ENCODE results near the gene COG5.
A peak's percentile ranks its signal among the peaks of the same experiment; 100 is the strongest.
"Not testable (repeated sequence)": the region's sequence is repeated elsewhere in the genome, so short reads cannot be mapped to it uniquely, and the experiment has no call there.

COG5 gene

DNA sequence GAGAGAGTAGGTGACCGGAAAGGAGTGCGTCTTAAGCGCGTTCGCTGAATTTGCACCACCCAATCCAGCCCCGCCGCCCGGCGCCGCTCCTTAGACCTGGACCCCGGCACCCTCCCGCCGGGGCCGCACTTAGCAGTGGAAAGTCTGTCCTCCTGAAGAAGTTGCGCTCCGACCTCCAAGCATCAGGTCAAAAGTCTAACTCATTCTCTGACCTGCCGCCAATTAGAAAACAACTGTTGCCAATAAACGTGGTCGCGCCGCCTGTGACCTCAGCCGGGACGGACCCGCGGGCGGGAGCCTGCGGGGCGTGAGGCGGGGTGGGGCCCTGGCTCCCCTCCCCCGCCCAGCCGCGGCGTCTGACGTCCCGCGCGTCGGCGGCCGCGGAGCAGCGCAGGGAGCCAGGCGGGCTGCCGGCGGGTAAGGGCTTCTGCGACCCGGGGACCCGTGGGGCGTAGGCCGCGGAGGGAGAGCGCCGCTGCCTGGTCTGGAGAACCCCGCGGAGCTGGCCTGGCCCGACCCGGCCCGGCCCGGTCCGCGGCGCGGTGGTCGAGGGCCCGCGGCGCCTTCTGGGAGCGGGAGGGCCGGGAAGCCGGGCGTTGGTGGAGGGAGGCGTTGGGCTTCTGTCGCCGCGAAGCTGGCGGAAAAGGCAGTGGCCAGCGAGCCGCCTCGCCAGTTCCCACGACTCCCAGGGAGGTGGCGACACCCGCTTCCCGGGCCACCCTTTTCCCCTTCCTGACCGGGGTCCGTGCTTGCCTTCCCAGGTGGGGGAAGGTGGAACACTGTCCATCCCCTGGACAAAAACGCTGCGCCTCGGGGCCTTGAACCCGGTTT is 16.4 kb upstream of the COG5 start, which contains the start of gene BCAP29:
Gene BCAP29, plus strand, starts transcription at position 362 of the 831 bp plus-strand sequence. CDS start 527 bp downstream, outside the sequence.
- DNase-seq, result peak; percentile 60 to 72

DNA sequence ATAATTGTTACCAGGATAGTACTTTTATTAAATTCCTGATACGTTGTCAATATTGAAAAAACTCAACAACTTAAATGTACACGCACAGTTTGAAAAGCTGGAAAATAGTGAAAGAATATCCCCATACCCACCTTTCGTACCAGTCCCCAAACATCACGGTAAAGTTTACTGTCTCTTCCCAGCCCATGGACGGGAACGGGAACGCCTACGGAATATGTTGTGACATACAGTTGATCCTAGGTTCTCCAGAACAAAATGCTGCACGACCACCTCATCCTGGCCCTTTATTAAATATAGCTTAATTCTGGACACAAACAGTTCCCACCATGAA is 15.8 kb upstream of the COG5 start:
- no peak for DNase-seq

DNA sequence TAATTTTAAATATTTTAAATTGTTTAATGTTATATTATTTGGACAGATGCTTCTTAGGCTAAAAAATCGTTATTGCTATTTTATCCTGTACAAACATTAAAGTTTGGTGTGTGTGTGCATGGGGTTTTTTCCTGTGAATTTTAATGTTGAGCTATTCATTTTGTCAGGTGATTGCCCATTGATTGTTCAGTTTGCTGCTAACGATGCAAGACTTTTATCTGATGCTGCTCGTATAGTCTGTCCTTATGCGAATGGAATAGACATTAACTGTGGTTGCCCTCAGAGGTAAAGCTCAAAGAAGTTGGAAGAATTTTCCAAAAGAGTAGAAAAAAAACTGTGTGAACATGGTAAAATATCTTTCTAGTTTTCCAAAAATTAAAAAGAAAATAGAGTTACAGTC is 9.8 kb upstream of the COG5 start:
- DNase-seq, result no peak

DNA sequence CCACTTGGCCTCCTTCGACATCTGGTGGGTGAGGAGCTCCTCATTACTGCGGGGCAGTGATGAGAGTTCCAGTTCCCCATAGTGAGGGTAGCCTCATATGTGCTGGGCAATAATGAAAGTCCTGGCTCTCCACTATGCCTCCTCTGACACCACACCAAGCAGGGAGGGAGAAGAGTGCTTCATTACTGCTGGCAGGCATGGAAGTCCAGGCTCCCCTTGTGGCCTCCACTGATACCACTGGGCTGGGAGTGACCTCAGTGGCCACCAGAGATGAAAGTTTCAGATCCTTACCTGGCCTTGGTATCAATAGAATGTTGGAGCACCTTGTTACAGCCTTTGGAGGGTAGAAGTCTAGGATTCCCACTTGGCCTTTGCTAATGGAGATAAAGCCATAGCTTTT is 6.6 kb upstream of the COG5 start:
- no peak for DNase-seq

DNA sequence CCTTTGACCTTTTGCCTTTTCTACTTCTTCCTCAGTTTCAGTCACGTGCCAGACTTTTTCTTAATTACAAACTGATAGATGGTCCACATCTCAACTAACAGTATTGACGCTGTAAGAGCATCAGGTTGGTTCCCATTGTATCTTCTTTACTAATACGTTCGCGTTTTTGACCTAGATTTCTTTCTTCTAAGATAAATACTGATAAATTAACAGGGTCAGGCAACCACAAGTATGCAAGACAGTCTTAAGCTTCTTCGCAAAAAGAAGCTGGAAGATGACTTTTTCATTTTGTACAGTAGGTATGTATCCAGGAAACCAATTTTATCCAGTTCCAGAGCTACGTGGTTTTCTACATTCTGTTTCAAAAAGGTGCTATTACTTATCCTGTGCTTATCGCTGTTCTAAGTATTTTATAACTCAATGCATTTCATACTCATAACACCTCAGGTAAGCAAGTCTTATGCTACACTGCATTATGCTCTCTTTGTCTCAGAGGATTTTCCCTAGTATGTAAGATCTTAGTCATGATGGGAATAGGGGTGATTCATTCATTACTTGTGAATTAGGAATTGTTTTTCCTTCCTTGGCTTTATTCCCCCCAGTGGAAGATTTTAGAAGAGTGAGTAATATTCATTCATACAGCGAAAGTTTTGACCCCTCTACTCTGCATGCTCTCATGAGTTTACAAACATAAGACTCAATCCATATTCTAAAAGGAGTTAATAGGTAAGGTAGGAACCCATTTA is 1.0 kb upstream of the COG5 start:
- peak in 1 of 2 donors; percentile 43 for DNase-seq

DNA sequence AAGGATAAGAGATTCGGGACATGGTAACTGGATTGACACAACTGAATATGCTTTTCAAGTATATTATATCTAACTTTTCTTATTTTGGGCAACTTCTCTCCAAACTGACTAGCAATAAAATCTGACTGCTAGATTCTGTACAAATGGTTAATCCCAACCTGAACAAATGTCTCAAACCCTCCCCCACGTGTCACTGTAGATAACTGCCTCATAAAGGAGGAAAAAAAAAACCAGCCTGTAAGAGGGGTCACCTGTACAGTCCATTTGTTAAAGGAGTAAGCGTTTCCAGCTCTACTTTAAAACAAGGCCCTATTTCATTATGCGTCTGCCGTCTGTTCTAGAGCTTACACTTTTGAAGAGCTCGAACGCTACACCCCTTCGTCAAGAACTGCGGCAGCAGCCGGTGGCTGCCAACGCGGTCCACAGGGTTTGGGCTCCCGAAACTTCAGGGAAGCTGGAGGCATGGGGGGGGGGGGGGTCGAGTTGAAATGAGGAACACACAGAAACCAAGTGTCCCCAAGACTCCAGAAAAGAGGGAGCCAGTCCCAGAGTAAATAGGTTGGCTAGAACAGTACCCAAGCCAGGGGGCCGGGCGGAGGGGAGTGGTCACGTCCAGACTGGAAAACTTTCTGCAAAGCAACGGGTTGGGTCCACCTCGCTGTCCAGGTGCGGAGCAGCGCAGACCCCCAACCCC is 492 bp downstream of the COG5 start:
- DNase-seq, result no peak

DNA sequence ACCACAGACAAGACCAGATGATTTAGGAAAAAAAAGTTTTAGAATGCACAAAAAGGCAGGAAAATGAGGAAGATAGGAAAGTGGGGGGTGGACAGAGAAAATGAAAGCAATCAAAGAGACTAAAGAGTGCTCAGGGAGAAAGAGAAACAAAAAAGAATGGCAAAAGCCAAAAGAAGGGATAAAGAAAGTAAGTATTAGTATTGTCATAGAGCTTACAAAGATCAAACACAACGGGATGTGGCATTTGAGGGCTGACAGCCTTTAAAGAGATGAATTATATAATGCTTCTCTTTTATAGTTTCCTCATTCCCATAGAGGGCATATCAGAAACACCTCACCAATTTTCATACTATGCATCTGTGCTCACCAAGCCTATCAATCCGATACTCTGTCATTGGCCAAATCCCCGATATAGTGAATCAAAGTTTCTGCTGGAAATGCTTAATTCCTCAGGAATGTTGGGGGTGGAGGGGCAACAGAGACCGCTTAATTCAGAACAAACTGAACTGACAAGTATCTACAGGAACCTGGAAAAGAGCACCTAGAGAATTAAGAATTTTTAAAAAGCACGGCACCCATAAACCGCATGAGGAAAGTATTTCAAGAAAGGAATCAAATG is 2.7 kb downstream of the COG5 start:
- peak in 1 of 2 donors; percentile 50 for DNase-seq

DNA sequence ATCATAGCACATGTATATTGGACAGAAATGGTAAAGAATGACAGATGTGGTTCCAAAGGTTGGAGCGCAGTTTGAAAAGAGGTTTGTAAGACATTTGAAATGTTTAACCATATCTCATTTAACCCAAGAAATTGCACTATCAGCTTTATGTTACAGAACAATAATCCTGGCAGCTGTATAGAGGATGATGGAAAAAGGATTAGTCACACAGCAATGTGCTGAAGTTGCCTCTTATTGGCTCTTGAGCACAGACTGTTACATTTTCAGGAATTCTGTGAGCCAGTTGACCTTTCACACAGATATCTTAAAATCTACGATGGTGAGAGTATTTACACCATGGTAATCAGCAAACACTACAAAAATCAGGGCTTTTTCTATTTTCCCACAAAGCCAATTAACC is 3.9 kb downstream of the COG5 start:
- no peak for DNase-seq

DNA sequence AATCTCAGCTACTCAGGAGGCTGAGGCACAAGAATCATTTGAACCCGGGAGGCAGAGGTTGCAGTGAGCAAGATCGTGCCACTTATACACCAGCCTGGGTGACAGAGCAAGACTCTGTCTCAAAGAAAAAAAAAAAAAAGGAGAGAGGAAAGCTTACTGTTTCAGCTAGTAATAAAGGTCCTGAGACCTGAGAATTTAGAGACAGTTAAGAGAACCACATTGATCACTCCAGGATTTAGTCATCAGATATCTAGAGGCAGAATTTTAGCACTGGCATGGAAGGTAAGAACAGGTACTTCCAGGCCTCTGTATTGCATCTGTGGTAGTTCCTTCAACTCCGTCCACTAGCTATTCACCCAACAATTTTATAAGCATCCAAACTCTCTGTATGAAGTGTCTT is 7.8 kb downstream of the COG5 start:
- DNase-seq, result no peak

DNA sequence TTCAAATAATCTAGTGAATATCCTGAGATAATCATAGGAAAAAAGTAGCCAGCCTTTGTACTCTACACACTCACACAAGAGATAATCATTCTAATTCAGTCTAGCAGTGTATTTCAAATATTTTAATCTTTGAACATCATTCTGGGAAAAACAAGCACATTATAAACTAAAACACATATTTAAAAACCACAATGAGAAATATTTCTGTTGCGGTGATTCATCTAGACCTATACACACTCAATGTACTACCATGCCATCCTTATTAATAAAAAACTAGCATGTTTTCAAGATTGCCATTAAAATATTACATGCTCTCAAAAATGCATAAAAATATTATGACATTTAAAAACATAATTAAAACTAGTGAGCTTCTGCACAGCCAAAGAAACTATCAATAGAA is 11.8 kb downstream of the COG5 start:
- DNase-seq, result no peak

DNA sequence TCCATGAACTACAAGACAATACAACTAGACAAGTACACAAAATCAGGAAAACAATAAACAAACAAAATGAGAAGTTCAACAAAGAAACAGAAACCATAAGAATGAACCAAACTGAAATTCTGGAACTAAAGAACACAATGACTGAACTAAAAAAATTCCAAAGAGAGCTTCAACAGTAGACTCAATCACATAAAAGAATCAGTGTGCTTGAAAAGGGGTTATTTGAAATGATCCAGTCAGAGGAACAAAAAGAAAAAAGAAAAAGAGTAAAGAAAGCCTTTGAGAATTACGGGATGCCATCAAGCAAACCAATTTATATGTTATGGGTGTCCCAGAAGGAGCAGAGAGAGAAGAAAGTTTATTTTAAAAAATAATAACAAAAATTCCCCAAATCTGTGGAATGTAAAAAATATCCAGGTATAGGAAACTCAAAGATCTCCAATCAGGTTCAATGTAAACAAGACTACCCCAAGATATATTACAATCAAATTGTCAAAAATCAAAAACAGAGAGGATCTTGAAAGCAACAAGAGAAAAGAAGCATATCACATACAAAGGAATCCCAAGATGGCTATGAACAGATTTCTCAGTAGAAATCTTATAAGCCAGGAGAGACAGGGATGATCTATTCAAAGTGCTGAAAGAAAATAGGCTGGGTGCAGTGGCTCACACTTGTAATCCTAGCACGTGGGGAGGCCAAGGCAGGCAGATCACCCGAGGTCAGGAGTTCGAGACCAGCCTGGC is 18.7 kb downstream of the COG5 start:
- DNase-seq, result no peak

DNA sequence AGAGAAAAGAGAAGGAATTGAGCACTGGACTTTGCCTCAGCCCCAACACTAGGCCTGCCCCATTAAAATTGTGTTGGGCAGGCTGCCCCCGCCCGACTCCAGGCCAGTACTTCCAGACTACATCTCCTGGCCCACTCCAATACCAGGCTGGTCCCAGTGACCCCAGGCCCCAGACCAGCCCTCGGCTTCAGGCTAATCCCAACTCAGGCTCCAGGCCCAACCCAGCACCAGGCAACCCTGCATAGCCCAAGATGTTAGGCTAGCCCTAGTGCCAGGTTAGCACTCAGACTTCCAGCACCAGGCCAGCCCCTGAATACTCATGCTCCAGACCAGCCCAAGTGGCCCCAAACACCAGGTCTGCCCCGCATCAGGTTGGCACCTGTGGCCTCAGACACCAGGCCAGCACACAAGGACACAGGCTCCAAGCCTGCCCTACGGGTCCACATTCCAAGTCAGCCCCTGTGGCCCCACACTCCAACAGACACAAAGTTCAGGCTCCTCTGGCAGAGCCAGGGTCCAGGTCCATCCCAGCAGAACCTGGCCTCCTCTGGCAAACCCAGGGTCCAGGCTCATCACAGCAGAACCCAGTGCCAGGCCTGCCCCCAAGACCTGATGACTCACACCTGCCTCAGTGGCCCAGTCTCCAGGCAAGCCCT is 20.3 kb downstream of the COG5 start:
- DNase-seq, result no peak

DNA sequence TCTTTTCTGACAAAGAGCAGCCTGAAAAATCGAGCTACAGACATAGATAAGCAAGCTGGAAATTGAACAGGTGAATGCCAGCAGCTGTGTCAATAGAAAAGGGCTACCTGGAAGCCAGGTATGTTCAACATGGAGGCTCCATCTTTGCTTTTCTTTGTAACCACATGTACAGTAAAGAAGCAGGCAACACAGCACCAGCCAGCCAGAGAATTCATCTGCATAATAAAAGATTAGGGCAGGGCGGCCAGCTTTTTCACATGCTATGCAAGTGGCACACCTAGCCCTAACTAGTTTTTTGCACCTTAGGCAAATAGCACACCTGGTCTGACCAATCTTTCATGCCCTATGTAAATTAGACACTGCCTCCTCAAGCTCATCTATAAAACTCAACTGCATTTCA is 25.7 kb downstream of the COG5 start:
- no peak for DNase-seq

DNA sequence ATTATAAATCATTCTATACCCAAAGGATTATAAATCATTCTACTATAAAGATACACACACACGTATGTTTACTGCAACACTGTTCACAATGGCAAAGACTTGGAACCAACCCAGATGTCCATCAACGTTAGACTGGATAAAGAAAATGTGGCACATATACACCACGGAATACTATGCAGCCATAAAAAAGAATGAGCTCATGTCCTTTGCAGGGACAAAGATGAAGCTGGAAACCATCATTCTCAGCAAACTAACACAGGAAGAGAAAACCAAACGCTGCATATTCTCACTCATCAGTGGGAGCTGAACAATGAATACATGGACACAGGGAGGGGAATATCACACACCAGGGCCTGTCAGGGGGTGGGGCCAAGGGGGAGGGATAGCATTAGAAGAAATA is 26.5 kb downstream of the COG5 start:
- DNase-seq, result not testable (repeated sequence)

DNA sequence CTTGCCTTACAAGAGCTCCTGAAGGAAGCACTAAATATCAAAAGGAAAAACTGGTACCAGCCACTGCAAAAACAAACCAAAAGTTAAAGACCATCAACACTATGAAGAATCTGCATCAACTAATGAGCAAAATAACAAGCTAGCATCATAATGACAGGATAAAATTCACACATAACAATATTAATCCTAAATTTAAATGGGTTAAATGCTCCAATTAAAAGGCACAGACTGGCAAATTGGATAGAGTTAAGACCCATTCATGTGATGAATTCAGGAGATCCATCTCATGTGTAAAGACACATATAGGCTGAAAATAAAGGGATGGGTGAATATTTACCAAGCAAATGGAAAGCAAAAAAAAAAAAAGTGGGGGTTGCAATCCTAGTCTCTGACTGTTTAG is 29.6 kb downstream of the COG5 start:
- no peak for DNase-seq

DNA sequence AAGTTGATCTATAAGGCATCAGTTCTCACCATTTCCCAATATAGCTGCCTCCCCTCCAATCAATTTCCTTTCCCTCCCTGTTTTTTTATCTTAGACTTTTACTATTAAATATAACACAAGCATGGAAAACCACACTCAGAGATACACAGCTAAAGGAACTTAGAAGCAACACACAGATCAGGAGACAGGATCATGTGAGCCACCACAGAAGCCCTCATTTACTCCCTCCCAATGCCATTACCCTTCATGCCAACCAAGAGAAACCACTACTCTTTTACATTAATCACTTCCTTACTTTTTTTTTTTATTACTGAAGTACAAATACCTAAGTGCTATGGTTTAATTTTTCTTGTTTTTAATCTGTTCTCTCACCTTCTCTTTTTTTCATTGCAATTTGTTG is 33.0 kb downstream of the COG5 start:
- DNase-seq, result no peak

DNA sequence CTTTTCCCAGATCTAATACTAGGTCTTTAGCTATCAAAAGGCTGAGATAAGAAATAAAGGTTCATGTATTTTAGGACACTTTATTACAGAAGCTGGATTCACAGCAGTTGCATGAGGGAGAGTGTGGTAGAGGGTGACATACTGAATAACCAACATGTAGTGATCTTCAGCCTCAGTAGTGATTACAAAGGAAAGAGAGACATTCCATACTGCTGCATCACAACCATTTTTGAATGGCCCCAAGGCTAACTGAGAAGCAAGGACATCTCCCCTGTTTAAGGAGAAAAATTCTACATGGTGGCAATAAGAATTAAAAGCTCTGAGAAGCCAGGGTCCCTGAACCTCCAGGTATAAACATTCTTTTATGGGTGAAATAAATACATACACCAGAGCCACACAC is 35.3 kb downstream of the COG5 start:
- DNase-seq, result no peak

DNA sequence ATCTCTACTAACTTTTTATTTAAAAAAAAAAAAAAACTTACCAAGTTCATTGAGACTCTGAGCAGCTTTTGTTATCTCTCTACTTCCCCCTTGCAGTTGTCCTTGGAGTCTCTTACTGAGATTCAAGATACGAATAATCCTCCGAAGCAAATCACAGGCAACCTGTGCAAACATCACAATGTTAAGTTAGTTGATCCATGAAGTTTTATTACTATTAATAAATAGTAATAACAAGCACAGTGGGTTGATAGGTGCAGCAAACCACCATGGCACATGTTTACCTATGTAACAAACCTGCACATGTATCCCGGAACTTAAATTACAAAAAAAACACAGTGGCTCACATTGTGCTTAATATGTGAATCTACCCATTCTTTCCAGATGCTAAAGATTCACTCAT is 36.5 kb downstream of the COG5 start:
- no peak for DNase-seq

DNA sequence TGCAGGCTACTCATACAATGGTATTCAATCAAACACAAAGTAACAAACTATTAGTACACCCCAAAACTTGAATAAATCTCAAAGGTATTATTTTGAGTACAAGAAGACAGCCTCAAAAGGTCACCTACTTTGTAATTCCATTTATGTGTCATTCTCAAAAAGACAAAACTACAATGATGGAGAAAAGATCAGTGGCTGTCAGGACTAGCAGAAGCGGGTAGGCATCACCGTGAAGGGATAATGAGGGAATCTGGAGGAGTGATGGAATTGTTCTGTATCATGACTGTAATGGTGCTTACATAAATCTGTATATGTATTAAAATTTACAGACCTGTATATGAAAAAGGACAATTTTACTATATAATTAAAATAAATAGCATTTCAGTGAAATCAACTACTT is 37.0 kb downstream of the COG5 start:
- DNase-seq, result no peak

DNA sequence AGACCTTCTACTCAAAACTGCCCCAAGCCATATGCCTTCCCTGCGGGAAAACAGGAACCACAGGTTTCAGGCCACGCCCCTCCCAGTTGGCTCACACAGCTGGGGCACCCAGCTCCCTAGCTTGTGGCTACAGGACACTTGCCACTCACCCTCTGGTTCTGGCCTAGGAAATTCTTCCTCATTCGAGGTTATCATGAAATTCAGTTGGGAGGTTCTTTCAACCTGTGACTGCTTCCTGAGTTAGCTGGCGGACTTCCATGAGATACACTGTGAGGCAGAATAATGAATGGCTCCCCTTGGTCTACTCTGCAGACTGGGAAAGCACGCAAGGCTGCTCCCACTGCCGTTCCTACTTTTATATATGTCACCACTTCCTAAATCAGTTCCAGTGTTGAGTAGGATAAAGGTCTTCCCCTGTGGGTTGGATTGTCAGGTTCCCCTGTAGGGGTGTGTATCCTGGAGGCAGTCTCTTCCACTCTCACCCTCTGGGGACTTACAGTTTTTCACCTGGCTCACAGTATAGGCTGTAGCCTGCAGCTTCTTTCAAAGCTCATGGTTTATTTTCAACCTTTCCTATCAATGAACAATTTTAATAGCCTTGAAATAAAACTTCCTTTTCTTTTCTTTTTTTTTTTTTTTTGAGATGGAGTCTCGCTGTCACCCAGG is 56.9 kb downstream of the COG5 start:
- no peak for DNase-seq

DNA sequence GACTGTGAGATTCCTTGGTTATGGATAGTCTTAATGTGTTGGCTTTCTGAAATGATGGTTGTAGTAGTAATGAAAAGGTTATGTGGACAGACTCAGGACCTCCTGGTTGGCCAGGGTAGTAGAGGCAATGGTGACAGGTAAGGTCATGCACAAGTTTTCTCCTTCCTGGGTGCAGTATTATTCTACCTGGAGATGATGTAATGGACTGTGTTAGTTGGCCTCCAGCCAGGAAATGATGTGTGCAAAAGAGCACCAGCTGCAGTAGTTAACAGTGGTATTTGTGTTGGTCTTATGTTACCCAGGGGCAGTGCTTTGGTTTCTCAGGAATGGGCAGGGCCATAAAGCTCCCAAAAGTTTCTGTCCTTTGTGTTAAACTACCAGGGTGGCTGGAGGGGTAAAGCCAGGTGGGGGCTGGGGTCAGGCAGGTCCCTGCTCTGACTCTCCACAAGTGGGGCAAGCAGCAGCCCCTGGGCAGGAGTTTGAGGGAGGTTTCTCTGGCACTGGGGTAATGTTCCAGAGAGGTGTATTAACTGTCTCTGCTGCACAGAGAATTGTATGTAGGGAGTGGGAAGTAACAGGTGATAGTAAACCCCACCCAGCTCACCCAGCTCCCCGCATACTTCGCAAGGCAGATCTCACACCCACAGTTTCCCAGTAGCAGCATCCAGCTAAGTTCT is 57.6 kb downstream of the COG5 start:
- no peak for DNase-seq

Measured in CD4-positive, alpha-beta T cell treated with Interferon alpha-2 for 1 hour (primary cell).